NCI-H1105 treated with DMSO at 0.1 percent for 48 hours (cell line): ENCODE measurements around the gene FAM47A.

Experiments used
- DNase-seq: peaks from one replicate; lab custom pipeline; 2025; lab: John Stamatoyannopoulos, UW

The FAM47A gene

GRCh38 chrX:34132028-34132427, at the start of gene FAM47A:
Gene FAM47A, minus strand, starts transcription at chrX:34132314. Its CDS starts 36 bp downstream, at chrX:34132278.
- no peak for DNase-seq

- DNase-seq: no peak
Measured at GRCh38 chrX:34147345-34147744, 15.2 kb upstream of the FAM47A start.

DNA sequence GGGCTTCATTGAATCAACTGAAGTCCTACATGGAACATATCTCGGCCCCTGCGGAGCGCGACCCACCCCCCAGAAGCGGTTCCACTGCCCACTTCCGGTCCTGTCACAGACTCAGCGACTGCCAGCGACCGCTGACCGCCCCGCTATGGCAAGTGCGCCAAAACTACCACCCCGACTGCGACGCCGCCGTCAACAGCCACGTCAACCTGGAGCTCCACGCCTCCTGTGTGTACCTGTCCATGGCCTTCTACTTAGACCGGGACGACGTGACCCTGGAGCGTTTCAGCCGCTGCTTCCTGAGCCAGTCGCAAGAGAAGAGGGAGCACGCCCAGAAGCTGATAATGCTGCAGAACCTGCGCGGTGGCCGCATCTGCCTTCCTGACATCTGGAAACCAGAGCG, 14.8 kb upstream of the FAM47A start:
- DNase-seq: no peak

GRCh38 chrX:34144246-34144645, 12.1 kb upstream of the FAM47A start:
- DNase-seq: no peak

GRCh38 chrX:34140816-34141215, 8.7 kb upstream of the FAM47A start:
- DNase-seq: no peak

- no peak for DNase-seq
Measured at GRCh38 chrX:34130980-34131744, 952 bp downstream of the FAM47A start.

- no peak for DNase-seq
Measured at GRCh38 chrX:34130501-34130900, 1.6 kb downstream of the FAM47A start.

GRCh38 chrX:34126011-34126410, 6.1 kb downstream of the FAM47A start:
- no peak for DNase-seq

DNA sequence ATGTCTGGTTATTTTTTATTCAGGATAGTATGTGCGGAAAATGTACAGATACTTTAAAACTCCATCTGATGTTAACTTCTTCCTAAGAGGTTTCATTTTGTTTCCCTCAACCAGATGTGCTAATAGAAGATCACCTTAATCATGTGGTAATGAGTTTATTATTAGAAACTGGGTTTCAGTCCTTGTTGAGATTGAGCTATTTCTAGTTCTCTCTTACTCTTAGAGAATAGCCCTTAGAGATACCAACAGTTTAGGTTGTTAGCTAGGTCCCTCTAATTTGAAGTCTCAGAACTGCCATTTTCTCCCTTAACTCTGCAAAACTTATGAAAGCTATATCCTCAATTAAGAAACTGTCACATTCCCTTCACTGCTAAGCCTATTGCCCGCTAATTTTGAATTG, 13.0 kb downstream of the FAM47A start:
- no peak for DNase-seq

DNA sequence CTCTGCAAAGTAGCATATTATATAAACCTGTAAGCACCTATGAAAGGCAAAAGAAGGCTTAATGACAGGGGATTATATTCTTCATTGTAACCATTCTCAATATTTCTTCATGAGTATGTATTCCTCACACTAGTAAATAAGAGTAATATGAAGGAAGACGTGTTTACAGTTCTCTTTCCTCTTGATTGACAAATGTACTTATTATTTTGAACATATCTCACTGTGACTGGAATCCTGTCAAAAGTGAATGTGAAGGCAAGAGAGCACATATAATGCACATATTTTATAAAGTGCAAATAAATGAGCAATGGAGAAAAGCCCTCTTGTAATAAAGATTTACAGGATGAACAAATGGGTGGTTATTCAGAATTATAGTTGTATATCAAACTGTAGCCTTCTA, 19.7 kb downstream of the FAM47A start:
- no peak for DNase-seq
